ENCODE results near the gene EFCAB3. TPM values are rescaled to one million over a fixed set of nuclear protein-coding genes. Genes with fewer than 3 reads are reported as not detected.

The EFCAB3 gene
- polyA plus RNA-seq, 3 donors: not detected

DNA sequence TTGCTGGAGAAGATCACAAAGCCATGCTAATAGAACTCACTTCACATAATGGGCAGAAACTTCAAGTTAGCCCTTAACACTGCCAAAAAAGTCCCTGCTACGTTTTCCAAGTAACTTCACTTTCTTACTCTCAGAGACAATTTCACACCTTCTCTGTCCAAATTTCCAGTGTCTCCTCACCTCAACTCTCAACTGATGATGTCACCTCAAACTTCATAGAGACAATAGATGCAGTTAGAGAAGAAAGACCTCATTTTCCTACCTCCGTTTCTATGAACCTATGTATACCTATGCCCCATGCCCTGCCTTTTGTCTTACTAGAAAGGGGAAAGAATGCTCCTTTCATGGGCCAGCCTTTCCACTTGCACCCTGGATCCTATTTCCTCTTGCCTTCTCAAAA, 14.2 kb upstream of the EFCAB3 start:
- Histone ChIP-seq H4K20me1 (ENCODE audit: insufficient read depth, low read length) (no peaks in the 10 kb centered on the region), H3K9ac (ENCODE audit: insufficient read depth, low read length, poor library complexity, severe bottlenecking) (no peak overlapping the region), H3K4me2 (replicated peaks; ENCODE audit: extremely low read depth, low read length, poor library complexity, severe bottlenecking) (no peak overlapping the region), H3K4me1 (ENCODE audit: control insufficient read depth in 1 of 2, insufficient read depth in 2 of 2, low read length in 2 of 2) (no peaks in the 10 kb centered on the region), H2AFZ (ENCODE audit: insufficient read depth, low read depth, low read length, poor library complexity, severe bottlenecking) (no peak overlapping the region), H3K4me3 (replicated peaks in 1 of 3; ENCODE audit: low read depth in 2 of 3, low read length in 3 of 3) (no peak overlapping the region), H3K27me3 (ENCODE audit: control insufficient read depth in 2 of 2, insufficient read depth in 2 of 2, low read length in 2 of 2) (no peaks in the 10 kb centered on the region), H3K36me3 (replicated peaks in 1 of 2; ENCODE audit: control insufficient read depth in 1 of 2, insufficient read depth in 2 of 2, low read length in 2 of 2) (no peaks in the 10 kb centered on the region), H3K9me3 (replicated peaks in 1 of 2; ENCODE audit: control insufficient read depth in 1 of 2, insufficient read depth in 1 of 2, low read length in 2 of 2) (no peaks in the 10 kb centered on the region), H3K79me2 (ENCODE audit: insufficient read depth, low read length) (no peaks in the 10 kb centered on the region), H3K27ac (ENCODE audit: low read depth in 1 of 2, low read length in 2 of 2) (no peak overlapping the region)
- no peaks in the 10 kb centered on the region for H3K36me3 Mint-ChIP-seq
- no peaks in the 10 kb centered on the region for H3K4me1 Mint-ChIP-seq
- H3K27ac Mint-ChIP-seq: no peak overlapping the region
- no peak overlapping the region for H3K4me3 Mint-ChIP-seq
- intact Hi-C loops (cut with micrococcal nuclease): no loop called here
- no CpG with 5 or more reads among the region's 2 CpGs for WGBS (ENCODE audit: insufficient coverage)
- H3K9me3 Mint-ChIP-seq: peaks cover 0 to 6% (median 2%) of the 10 kb centered on the region in 7 donors
- no peak for DNase-seq
- peaks cover 2 to 8% (median 2%) of the 10 kb centered on the region in 3 donors for H3K27me3 Mint-ChIP-seq (ENCODE audit: low read depth in 3 of 3)
- TF ChIP-seq, protein P1, sequence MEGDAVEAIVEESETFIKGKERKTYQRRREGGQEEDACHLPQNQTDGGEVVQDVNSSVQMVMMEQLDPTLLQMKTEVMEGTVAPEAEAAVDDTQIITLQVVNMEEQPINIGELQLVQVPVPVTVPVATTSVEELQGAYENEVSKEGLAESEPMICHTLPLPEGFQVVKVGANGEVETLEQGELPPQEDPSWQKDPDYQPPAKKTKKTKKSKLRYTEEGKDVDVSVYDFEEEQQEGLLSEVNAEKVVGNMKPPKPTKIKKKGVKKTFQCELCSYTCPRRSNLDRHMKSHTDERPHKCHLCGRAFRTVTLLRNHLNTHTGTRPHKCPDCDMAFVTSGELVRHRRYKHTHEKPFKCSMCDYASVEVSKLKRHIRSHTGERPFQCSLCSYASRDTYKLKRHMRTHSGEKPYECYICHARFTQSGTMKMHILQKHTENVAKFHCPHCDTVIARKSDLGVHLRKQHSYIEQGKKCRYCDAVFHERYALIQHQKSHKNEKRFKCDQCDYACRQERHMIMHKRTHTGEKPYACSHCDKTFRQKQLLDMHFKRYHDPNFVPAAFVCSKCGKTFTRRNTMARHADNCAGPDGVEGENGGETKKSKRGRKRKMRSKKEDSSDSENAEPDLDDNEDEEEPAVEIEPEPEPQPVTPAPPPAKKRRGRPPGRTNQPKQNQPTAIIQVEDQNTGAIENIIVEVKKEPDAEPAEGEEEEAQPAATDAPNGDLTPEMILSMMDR (IDR thresholded peaks at IDR 0.05): no peak

DNA sequence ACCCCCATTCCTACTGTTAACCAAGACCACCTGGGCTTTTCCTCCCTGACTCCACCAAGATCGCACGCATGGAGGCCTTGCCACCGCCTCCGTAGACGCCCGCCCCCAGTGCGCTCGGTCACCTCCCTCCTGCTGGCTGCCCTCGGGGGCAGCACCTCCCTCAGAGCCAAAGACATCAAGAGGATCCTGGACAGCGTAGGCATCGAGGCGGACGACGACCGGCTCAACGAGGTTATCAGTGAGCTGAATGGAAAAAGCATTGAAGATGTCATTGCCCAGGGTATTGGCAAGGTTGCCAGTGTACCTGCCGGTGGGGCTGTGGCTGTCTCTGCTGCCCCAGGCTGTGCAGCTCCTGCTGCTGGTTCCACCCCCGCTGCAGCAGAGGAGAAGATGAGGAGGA, 1.2 kb downstream of the EFCAB3 start:
- Histone ChIP-seq H3K4me1 (ENCODE audit: control insufficient read depth in 1 of 2, insufficient read depth in 2 of 2, low read length in 2 of 2) (no peaks in the 10 kb centered on the region), H3K27me3 (ENCODE audit: control insufficient read depth in 2 of 2, insufficient read depth in 2 of 2, low read length in 2 of 2) (peaks cover 0 to 2% of the 10 kb centered on the region in 2 donors), H3K4me3 (replicated peaks in 1 of 3; ENCODE audit: low read depth in 2 of 3, low read length in 3 of 3) (no peak overlapping the region), H3K27ac (ENCODE audit: low read depth in 1 of 2, low read length in 2 of 2) (no peak overlapping the region), H3K79me2 (ENCODE audit: insufficient read depth, low read length) (no peaks in the 10 kb centered on the region), H3K9ac (ENCODE audit: insufficient read depth, low read length, poor library complexity, severe bottlenecking) (no peak overlapping the region), H2AFZ (ENCODE audit: insufficient read depth, low read depth, low read length, poor library complexity, severe bottlenecking) (no peak overlapping the region), H3K9me3 (replicated peaks in 1 of 2; ENCODE audit: control insufficient read depth in 1 of 2, insufficient read depth in 1 of 2, low read length in 2 of 2) (no peaks in the 10 kb centered on the region), H4K20me1 (ENCODE audit: insufficient read depth, low read length) (no peaks in the 10 kb centered on the region), H3K36me3 (replicated peaks in 1 of 2; ENCODE audit: control insufficient read depth in 1 of 2, insufficient read depth in 2 of 2, low read length in 2 of 2) (no peaks in the 10 kb centered on the region), H3K4me2 (replicated peaks; ENCODE audit: extremely low read depth, low read length, poor library complexity, severe bottlenecking) (no peak overlapping the region)
- Mint-ChIP-seq H3K27ac (no peak overlapping the region), H3K9me3 (peaks cover 0 to 3% (median 0%) of the 10 kb centered on the region in 7 donors), H3K4me1 (no peaks in the 10 kb centered on the region), H3K27me3 (ENCODE audit: low read depth in 3 of 3) (peaks cover 3 to 12% (median 9%) of the 10 kb centered on the region in 3 donors), H3K36me3 (no peaks in the 10 kb centered on the region), H3K4me3 (no peak overlapping the region)
- DNase-seq: no peak
- intact Hi-C loops (cut with micrococcal nuclease): no loop called here
- TF ChIP-seq, protein P1 (IDR thresholded peaks at IDR 0.05): no peak
- 99% methylated on average over 16 of the region's 18 CpGs for WGBS (ENCODE audit: insufficient coverage)
